Measurements from ENCODE around the gene DRAP1.

DNA sequence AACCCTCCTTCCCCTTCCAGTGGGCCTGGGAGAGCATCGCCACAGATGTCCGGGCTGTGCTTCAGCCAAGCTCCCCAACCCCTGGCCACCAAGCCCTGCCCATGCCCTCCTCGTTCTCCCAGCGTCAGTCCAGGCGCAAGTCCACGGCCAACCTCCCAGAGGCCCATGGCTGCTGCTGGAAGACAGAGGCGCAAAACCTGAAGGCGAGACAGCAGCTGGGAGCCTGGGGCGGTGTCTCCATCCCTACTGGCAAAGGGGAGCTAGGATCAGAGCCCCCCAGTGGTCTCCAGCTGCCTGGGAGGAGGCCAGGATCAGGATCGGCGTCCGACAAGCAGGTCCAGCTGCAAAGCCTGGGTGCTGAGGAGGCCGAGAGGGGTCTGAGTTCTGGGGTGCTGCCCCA lies 27.9 kb downstream of the DRAP1 start:
- TF ChIP-seq, protein P1, sequence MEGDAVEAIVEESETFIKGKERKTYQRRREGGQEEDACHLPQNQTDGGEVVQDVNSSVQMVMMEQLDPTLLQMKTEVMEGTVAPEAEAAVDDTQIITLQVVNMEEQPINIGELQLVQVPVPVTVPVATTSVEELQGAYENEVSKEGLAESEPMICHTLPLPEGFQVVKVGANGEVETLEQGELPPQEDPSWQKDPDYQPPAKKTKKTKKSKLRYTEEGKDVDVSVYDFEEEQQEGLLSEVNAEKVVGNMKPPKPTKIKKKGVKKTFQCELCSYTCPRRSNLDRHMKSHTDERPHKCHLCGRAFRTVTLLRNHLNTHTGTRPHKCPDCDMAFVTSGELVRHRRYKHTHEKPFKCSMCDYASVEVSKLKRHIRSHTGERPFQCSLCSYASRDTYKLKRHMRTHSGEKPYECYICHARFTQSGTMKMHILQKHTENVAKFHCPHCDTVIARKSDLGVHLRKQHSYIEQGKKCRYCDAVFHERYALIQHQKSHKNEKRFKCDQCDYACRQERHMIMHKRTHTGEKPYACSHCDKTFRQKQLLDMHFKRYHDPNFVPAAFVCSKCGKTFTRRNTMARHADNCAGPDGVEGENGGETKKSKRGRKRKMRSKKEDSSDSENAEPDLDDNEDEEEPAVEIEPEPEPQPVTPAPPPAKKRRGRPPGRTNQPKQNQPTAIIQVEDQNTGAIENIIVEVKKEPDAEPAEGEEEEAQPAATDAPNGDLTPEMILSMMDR (IDR thresholded peaks at IDR 0.05; ENCODE audit: insufficient read depth, low read depth, low read length) = no peak
- TF ChIP-seq EZH2 (IDR thresholded peaks at IDR 0.05; ENCODE audit: insufficient read depth, low read length) = no peak
